Measurements from ENCODE around the gene NKIRAS2.

NKIRAS2 gene

GRCh38 chr17:42019509-42020404 lies at the start of gene NKIRAS2:
Gene NKIRAS2 (plus strand): TSS chr17:42020090. CDS start chr17:42021578, 1,488 bp downstream.
- DNase-seq = peak; percentile 80

GRCh38 chr17:41970901-41971331 lies 49.0 kb upstream of the NKIRAS2 start:
- DNase-seq = no peak

- no peak for DNase-seq
These were observed 48.0 kb upstream of the NKIRAS2 start for GRCh38 chr17:41971721-41972523.

- no peak for DNase-seq
These were observed 47.1 kb upstream of the NKIRAS2 start for GRCh38 chr17:41972571-41973407.

- DNase-seq = no peak
These were observed 46.5 kb upstream of the NKIRAS2 start for GRCh38 chr17:41973408-41973811.

GRCh38 chr17:41974031-41974430 lies 45.9 kb upstream of the NKIRAS2 start:
- no peak for DNase-seq

- DNase-seq = no peak
These were observed 45.2 kb upstream of the NKIRAS2 start for GRCh38 chr17:41974658-41975057.

GRCh38 chr17:41975099-41976083 lies 44.5 kb upstream of the NKIRAS2 start:
- DNase-seq = no peak

- DNase-seq = no peak
These were observed 43.6 kb upstream of the NKIRAS2 start for GRCh38 chr17:41976142-41976768.

- no peak for DNase-seq
These were observed 41.9 kb upstream of the NKIRAS2 start for GRCh38 chr17:41977991-41978390.

GRCh38 chr17:41982026-41982760 lies 37.7 kb upstream of the NKIRAS2 start:
- DNase-seq = no peak

GRCh38 chr17:41984454-41984853 lies 35.4 kb upstream of the NKIRAS2 start:
- no peak for DNase-seq

GRCh38 chr17:41985919-41986318 lies 34.0 kb upstream of the NKIRAS2 start:
- no peak for DNase-seq

- DNase-seq = no peak
These were observed 33.3 kb upstream of the NKIRAS2 start for GRCh38 chr17:41986634-41987033.

- DNase-seq = no peak
These were observed 32.2 kb upstream of the NKIRAS2 start for GRCh38 chr17:41987642-41988041.

GRCh38 chr17:41988418-41988817 lies 31.5 kb upstream of the NKIRAS2 start:
- DNase-seq = no peak

- DNase-seq = no peak
These were observed 30.0 kb upstream of the NKIRAS2 start for GRCh38 chr17:41989702-41990419.

GRCh38 chr17:41992576-41992975 lies 27.3 kb upstream of the NKIRAS2 start:
- no peak for DNase-seq

- no peak for DNase-seq
These were observed 23.1 kb upstream of the NKIRAS2 start for GRCh38 chr17:41996855-41997164.

GRCh38 chr17:41998497-41998896 lies 21.4 kb upstream of the NKIRAS2 start:
- no peak for DNase-seq

Measured in NCI-H2029 (cell line).